Suprapubic skin (tissue), 4 donors: ENCODE data around the gene OR5B17. TPM values are rescaled to one million over a fixed set of nuclear protein-coding genes. Genes with fewer than 3 reads are reported as not detected.

ENCODE experiments used
- DNase-seq, 2 donors: peaks; one replicate each; pipeline ENCODE4 v3.0.0-alpha.2; 2019; ENCODE audit warnings: low spot score in 2 of 2
- H3K27ac ChIP-seq: fragments of 200-600 bp; sonication (generic); one replicate; pipeline ENCODE4 v1.5.1; 2019
- H3K27me3 ChIP-seq: fragments of 200-600 bp; sonication (generic); one replicate; pipeline ENCODE4 v1.5.1; 2019
- H3K36me3 ChIP-seq: fragments of 200-600 bp; sonication (generic); one replicate; pipeline ENCODE4 v1.5.1; 2019
- H3K4me1 ChIP-seq: fragments of 200-600 bp; sonication (generic); one replicate; pipeline ENCODE4 v1.5.1; 2019
- H3K4me3 ChIP-seq: fragments of 200-600 bp; sonication (generic); one replicate; pipeline ENCODE4 v1.5.1; 2019; ENCODE audit warnings: mild to moderate bottlenecking
- H3K9me3 ChIP-seq: fragments of 200-600 bp; sonication (generic); one replicate; pipeline ENCODE4 v1.5.1; 2019
- EP300 ChIP-seq: sonication (generic); formaldehyde crosslinking; IDR thresholded peaks from one replicate; pipeline ENCODE4 v1.6.1; 2017; ENCODE audit warnings: antibody characterized with exemption
- POLR2A ChIP-seq, 2 donors: fragments of 450-650 bp; IDR thresholded peaks; one replicate each; pipeline ENCODE4 v1.6.1; 2017; ENCODE audit warnings: antibody characterized with exemption in 2 of 2, mild to moderate bottlenecking in 2 of 2, moderate library complexity in 2 of 2
- POLR2AphosphoS5 ChIP-seq, 3 donors: sonication (generic); formaldehyde crosslinking; IDR thresholded peaks; one replicate each; pipeline ENCODE4 v1.6.1; 2017; ENCODE audit warnings: antibody characterized with exemption in 3 of 3
- WGBS: methylation state at CpG from one replicate; pipeline ENCODE4 v1.1.5; 2018; 5-methylcytosine and 5-hydroxymethylcytosine counted together
- total RNA-seq, 4 donors: library from RNA; depleted of rRNA; stranded (reverse); fragments of >200 nt; gene quantifications; one replicate each; pipeline ENCODE4 v1.1.0, GENCODE V29; 2016
- TF ChIP-seq, protein P1 (sequence below), 2 donors: fragments of 200-600 bp in 1 of 2; fragments of 450-650 bp in 1 of 2; sonication (generic) in 1 of 2; IDR thresholded peaks; one replicate each; pipeline ENCODE4 v1.5.1; 2016 to 2019; ENCODE audit warnings: antibody characterized with exemption in 2 of 2, mild to moderate bottlenecking in 1 of 2, moderate library complexity in 1 of 2

Gene OR5B17
- total RNA-seq, 4 donors from 2014 or later = not detected

- no peaks in the 10 kb centered on the region for H3K36me3 ChIP-seq
- no peak overlapping the region for H3K4me3 ChIP-seq
- no peak overlapping the region for H3K27ac ChIP-seq
- WGBS = 98% methylated on average over 1 of the region's 1 CpG
- H3K27me3 ChIP-seq = no peaks in the 10 kb centered on the region
- H3K9me3 ChIP-seq = peaks cover 4% of the 10 kb centered on the region
- no peaks in the 10 kb centered on the region for H3K4me1 ChIP-seq
- TF ChIP-seq EP300 (no peak), POLR2A (IDR thresholded peaks at IDR 0.05) (no peak), POLR2AphosphoS5 (IDR thresholded peaks at IDR 0.05) (no peak)
- TF ChIP-seq, protein P1, sequence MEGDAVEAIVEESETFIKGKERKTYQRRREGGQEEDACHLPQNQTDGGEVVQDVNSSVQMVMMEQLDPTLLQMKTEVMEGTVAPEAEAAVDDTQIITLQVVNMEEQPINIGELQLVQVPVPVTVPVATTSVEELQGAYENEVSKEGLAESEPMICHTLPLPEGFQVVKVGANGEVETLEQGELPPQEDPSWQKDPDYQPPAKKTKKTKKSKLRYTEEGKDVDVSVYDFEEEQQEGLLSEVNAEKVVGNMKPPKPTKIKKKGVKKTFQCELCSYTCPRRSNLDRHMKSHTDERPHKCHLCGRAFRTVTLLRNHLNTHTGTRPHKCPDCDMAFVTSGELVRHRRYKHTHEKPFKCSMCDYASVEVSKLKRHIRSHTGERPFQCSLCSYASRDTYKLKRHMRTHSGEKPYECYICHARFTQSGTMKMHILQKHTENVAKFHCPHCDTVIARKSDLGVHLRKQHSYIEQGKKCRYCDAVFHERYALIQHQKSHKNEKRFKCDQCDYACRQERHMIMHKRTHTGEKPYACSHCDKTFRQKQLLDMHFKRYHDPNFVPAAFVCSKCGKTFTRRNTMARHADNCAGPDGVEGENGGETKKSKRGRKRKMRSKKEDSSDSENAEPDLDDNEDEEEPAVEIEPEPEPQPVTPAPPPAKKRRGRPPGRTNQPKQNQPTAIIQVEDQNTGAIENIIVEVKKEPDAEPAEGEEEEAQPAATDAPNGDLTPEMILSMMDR (IDR thresholded peaks at IDR 0.05) = no peak
- DNase-seq = no peak
Measured at GRCh38 chr11:58391879-58392278, 33.0 kb upstream of the OR5B17 start.

DNA sequence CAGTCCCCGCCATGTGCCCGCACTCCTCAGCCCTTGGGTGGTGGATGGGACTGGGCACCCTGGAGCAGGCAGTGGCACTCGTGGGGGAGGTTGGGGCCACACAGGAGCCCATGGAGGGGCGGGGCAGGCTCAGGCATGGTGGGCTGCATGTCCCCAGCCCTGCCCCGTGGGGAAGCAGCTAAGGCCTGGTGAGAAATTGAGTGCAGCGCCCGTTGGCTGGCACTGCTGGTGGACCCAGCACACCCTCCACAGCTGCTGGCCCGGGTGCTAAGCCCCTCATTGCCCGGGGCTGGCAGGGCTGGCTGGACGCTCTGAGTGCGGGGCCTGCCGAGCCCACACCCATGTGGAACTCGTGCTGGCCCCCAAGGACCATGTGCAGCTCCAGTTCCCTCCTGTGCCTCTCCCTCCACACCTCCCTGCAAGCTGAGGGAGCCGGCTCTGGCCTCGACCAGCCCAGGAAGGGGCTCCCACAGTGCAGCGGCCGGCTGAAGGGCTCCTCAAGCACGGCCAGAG lies 31.7 kb upstream of the OR5B17 start:
- peaks cover 4% of the 10 kb centered on the region for H3K9me3 ChIP-seq
- H3K27ac ChIP-seq = no peak overlapping the region
- H3K36me3 ChIP-seq = no peaks in the 10 kb centered on the region
- WGBS = 94% methylated on average over 2 of the region's 18 CpGs
- no peak overlapping the region for H3K4me3 ChIP-seq
- TF ChIP-seq, protein P1 (IDR thresholded peaks at IDR 0.05) = no peak
- TF ChIP-seq POLR2A (IDR thresholded peaks at IDR 0.05) (no peak), EP300 (no peak), POLR2AphosphoS5 (IDR thresholded peaks at IDR 0.05) (no peak)
- H3K4me1 ChIP-seq = no peaks in the 10 kb centered on the region
- no peaks in the 10 kb centered on the region for H3K27me3 ChIP-seq
- no peak for DNase-seq

DNA sequence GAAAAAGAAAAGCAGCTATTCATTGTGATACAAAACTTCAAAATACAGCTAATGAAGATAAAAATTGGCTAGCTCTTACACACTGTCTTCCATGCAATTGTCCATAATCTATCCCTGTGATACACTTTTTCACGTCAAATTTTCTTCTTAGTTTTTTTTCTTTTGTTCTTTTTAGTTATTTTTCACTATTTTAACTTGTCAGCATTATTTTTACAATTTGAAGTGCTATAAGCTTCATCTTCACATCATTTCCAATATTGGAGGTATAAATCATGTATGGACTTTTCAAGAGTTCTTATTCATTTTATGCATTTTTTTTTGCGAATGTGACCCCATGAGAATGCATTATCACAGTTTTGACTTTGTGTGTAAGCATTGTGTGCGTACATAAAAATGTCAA lies 4.1 kb downstream of the OR5B17 start:
- Histone ChIP-seq H3K4me1 (no peaks in the 10 kb centered on the region), H3K36me3 (no peaks in the 10 kb centered on the region), H3K4me3 (no peak overlapping the region), H3K9me3 (no peaks in the 10 kb centered on the region), H3K27me3 (no peaks in the 10 kb centered on the region), H3K27ac (no peak overlapping the region)
- no peak for TF ChIP-seq EP300
- TF ChIP-seq POLR2AphosphoS5 (IDR thresholded peaks at IDR 0.05) = no peak
- TF ChIP-seq POLR2A (IDR thresholded peaks at IDR 0.05) = no peak
- TF ChIP-seq, protein P1 (IDR thresholded peaks at IDR 0.05) = no peak
- 88% methylated on average over 3 of the region's 3 CpGs for WGBS
- DNase-seq = no peak

DNA sequence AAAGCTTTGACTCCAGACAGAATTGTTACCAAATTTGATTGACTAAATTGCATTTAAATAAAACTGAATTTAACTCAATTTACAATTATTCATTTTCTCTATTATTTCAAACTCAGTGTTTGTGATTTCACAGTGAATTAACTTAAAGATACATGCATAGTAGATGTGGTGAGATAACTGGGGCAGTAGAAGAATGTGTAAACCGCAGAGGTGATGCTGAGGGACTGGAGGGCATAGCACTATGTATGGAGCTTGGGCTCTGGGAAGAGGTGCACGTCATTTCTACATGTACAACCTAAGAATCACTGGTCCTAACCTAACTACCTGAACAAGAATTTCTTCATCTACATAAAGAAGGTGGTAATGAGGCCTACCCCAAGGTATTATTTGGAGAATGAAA lies 13.7 kb downstream of the OR5B17 start:
- H3K36me3 ChIP-seq = no peaks in the 10 kb centered on the region
- no peak for DNase-seq
- H3K4me3 ChIP-seq = no peak overlapping the region
- no peaks in the 10 kb centered on the region for H3K27me3 ChIP-seq
- H3K4me1 ChIP-seq = no peaks in the 10 kb centered on the region
- 48% methylated on average over 2 of the region's 2 CpGs for WGBS
- peaks cover 5% of the 10 kb centered on the region for H3K9me3 ChIP-seq
- TF ChIP-seq EP300 (no peak), POLR2A (IDR thresholded peaks at IDR 0.05) (no peak), POLR2AphosphoS5 (IDR thresholded peaks at IDR 0.05) (no peak)
- no peak overlapping the region for H3K27ac ChIP-seq

DNA sequence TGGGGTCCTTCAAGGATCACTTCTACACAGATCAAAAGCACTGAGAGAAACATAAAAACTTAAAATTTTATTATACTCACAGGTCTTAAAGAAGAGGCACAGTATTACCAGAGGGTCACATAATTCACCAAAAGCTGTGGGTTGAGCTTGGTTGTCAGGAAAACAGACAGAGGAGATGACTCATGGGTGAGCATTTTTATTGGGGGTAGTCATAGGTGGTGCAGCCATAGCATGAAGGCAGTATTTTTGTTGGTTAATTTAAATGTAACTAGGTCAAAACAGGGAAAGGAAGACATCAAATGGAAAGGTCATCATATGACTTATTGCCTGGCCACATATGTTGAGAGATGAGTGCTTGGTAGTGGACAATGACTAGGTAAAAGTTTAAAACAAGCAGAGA lies 24.2 kb downstream of the OR5B17 start:
- no peak overlapping the region for H3K27ac ChIP-seq
- no peak overlapping the region for H3K4me3 ChIP-seq
- no peak for DNase-seq
- H3K27me3 ChIP-seq = no peaks in the 10 kb centered on the region
- H3K4me1 ChIP-seq = no peaks in the 10 kb centered on the region
- H3K36me3 ChIP-seq = no peaks in the 10 kb centered on the region
- no peaks in the 10 kb centered on the region for H3K9me3 ChIP-seq
- TF ChIP-seq, protein P1 (IDR thresholded peaks at IDR 0.05) = no peak
- TF ChIP-seq POLR2AphosphoS5 (IDR thresholded peaks at IDR 0.05) = no peak
- TF ChIP-seq POLR2A (IDR thresholded peaks at IDR 0.05) = no peak
- TF ChIP-seq EP300 = no peak

DNA sequence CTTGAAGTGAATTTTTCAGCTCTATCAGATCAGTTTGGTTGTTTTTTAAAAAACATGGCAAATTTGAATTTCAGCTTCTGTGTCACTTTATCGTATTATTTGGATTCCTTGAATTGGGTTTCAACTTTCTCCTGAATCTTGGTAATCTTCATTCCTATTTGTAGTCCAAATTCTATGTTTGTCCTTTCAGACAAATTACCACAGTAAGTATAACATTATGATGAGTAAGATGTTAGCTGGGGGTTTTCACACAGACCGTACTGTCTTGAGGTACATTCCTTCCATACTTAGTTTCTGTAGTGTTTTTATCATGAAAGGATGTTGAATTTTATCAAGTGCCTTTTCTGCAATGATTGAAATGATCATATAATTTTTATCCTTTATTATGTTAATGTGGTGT lies 28.0 kb downstream of the OR5B17 start:
- DNase-seq = no peak
- Histone ChIP-seq H3K9me3 (no peaks in the 10 kb centered on the region), H3K4me1 (no peaks in the 10 kb centered on the region), H3K27ac (no peak overlapping the region), H3K27me3 (no peaks in the 10 kb centered on the region), H3K36me3 (no peaks in the 10 kb centered on the region), H3K4me3 (no peak overlapping the region)
- TF ChIP-seq POLR2A (IDR thresholded peaks at IDR 0.05) (no peak), POLR2AphosphoS5 (IDR thresholded peaks at IDR 0.05) (no peak), EP300 (no peak)
- TF ChIP-seq, protein P1 (IDR thresholded peaks at IDR 0.05) = no peak
- 92% methylated on average over 2 of the region's 2 CpGs for WGBS
